Fibroblast of villous mesenchyme (primary cell): ENCODE results near the gene ADGRL3. TPM values are rescaled to one million over a fixed set of nuclear protein-coding genes. Genes with fewer than 3 reads are reported as not detected.

Experiments
- DNase-seq: peaks from one replicate; pipeline ENCODE4 v3.0.0-alpha.2; 2010; ENCODE audit warnings: low read depth
- H3K4me3 ChIP-seq: 2 replicates; pipeline ENCODE4 v1.5.1; 2011; ENCODE audit warnings: low read depth, mild to moderate bottlenecking, low read length
- total RNA-seq: library from RNA; depleted of rRNA; stranded (reverse); fragments of >200 nt; gene quantifications from 2 replicates; pipeline ENCODE4 v1.2.3, GENCODE V29; 2012
- TF ChIP-seq, protein P1 (sequence below): IDR thresholded peaks from 2 replicates; pipeline ENCODE4 v1.5.1; 2012; ENCODE audit warnings: low read depth, mild to moderate bottlenecking, low read length; ENCODE audit not compliant: insufficient read depth

Gene ADGRL3
- total RNA-seq, 1 donor, result 2.2 TPM

DNA sequence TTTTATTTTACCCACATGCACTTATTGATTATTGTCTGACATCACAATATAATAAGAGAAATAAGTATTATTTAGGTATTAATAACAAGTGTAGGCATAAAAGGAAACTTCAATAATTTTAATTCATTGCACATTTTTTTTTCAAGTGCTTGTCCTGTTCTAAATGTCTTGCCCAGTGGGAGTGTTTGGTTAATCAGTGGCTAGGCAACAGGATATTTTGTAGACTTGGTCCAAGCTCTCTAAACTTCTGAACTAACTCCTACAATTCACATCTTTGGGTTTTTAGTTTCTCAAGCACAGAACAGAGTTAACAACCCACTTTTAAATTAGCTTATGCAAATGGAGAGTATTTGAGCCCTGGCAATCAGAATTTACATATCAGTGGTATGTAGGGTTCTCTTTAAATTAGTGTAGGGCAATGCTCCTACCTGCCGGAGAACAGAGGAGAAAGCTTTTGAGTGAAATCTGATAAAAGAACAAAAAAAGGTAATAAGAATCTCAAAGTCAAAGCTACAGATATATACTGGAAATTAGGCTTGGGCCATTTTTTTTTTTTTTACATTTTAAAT lies 353.5 kb downstream of the ADGRL3 start:
- no peak for DNase-seq
- H3K4me3 ChIP-seq, result no peak overlapping the region
- TF ChIP-seq, protein P1, sequence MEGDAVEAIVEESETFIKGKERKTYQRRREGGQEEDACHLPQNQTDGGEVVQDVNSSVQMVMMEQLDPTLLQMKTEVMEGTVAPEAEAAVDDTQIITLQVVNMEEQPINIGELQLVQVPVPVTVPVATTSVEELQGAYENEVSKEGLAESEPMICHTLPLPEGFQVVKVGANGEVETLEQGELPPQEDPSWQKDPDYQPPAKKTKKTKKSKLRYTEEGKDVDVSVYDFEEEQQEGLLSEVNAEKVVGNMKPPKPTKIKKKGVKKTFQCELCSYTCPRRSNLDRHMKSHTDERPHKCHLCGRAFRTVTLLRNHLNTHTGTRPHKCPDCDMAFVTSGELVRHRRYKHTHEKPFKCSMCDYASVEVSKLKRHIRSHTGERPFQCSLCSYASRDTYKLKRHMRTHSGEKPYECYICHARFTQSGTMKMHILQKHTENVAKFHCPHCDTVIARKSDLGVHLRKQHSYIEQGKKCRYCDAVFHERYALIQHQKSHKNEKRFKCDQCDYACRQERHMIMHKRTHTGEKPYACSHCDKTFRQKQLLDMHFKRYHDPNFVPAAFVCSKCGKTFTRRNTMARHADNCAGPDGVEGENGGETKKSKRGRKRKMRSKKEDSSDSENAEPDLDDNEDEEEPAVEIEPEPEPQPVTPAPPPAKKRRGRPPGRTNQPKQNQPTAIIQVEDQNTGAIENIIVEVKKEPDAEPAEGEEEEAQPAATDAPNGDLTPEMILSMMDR, result no peak

DNA sequence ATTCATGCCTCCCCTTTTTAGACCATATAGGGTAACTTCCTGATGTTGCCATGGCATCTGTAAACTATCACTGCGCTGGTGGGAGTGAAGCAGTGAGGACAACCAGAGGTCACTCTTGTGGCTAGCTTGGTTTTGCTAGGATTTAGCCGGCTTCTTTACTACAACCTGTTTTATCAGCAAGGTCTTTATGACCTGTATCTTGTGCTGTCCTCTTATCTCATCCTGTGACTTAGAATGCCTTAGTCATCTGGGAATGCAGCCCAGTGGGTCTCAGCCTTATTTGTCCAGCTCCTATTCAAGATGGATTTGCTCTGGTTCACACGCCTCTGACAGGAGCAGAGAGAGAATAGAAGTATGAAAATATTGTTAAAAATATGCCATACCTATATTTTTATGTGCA lies 355.7 kb downstream of the ADGRL3 start:
- peak; percentile 60 for DNase-seq
- TF ChIP-seq, protein P1, result no peak
- H3K4me3 ChIP-seq, result no peak overlapping the region

DNA sequence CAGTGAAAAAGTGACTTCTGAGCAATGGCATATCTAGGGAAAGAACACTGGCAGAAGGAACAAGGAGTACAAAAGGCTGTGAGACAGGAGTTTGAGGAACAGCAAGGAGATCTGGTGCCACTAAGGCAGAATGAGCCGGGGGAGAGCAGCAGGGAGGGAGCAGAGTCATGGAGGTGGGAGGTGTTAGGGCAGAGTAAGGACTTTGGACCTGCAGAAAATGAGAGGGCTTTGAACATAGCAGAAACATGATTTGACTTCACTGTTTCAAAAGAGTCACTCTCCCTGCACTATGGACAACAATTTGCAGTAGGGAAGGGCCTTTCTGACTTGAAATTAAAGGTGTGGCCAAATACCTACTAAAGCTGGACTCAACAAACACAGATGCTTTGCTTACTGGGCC lies 356.2 kb downstream of the ADGRL3 start:
- DNase-seq, result no peak
- TF ChIP-seq, protein P1, result no peak
- H3K4me3 ChIP-seq, result no peak overlapping the region

DNA sequence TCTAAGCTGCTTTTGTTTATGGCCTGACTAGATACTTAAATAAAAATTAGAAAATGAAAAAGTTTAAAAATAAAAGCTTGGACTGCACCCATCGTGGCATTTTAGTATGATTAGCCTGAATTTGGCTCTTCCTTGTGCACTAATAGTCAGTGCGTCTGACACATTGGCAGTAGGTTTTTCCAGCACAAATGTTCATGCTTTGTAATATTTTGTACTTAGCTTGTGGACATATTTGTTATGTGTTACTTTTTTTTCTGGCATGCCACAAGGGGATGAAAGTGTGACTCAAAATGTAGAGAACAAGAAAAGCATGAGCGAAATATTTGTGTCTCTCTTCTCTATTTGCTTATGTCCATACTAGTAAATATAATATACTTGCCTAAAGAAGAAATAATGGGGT lies 359.3 kb downstream of the ADGRL3 start:
- no peak overlapping the region for H3K4me3 ChIP-seq
- TF ChIP-seq, protein P1, result no peak
- no peak for DNase-seq

DNA sequence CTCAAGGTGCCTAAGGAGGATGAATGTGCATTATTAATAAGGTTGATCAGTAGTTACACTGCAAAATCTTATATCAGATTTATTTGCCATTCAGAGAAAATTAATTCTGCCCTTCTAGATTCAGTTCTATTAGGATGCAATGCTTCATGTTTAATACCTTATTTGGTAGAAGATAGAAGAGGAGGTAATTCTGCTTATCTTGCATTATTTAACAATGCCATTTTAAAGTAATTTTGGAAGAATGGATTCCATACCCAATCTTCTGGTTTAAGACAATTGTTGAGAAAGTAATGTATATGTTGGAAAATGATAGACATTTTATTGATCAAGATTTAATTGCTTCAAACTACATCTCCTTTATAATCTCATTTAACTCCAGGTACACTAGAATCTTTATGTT lies 360.9 kb downstream of the ADGRL3 start:
- TF ChIP-seq, protein P1, result no peak
- H3K4me3 ChIP-seq, result no peak overlapping the region
- no peak for DNase-seq

DNA sequence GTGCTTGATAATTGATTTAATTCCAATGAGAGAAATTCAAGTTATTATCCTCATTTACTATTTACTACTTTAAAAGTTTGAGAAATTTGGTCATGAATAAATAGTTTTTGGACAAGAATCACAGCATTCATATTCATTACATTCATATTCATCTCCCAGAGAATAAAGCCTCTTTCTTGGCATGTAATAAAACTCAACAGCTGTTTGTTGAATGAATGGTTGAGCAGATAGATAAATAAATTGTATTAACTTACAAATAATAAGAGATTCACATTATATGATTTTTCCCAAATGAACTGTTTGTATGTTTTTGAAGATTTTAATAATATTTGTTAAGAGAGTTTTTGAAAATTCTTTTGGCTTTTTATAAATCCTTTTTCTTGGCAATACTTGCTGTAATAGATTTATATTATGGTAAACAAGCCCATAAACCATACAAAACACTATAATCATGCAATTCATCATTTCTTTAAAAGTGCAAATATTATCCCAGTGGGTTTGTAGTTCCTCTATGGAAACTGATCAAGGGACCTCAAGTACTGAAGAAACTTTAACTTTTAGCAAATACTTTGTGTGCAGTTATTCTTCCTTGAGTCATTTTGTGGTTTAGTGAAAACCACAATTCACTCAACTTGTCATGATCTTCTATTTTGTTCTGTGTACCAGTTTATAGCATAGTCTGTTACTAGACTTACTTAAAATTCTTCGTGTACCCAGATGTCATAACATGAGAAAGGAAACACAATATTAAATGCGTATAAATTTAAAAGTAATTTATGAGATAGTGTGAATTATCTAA lies 371.8 kb downstream of the ADGRL3 start:
- DNase-seq, result peak; percentile 2
- H3K4me3 ChIP-seq, result no peak overlapping the region
- TF ChIP-seq, protein P1, result no peak
